Activated naive CD8-positive, alpha-beta T cell treated with anti-CD3 and anti-CD28 coated beads for 36 hours (primary cell): Measurements from ENCODE around the gene USP48. TPM values are rescaled to one million over a fixed set of nuclear protein-coding genes. Genes with fewer than 3 reads are reported as not detected.

Experiments used
- DNase-seq: peaks from one replicate; pipeline ENCODE4 v3.0.0; 2021
- H3K27ac Mint-ChIP-seq: one replicate; pipeline ENCODE4 v1.8.0; 2022; ENCODE audit warnings: mild to moderate bottlenecking, moderate library complexity, mixed read lengths
- H3K27me3 Mint-ChIP-seq: one replicate; pipeline ENCODE4 v1.8.0; 2022; ENCODE audit warnings: mild to moderate bottlenecking, mixed read lengths
- H3K36me3 Mint-ChIP-seq: one replicate; pipeline ENCODE4 v1.8.0; 2021; ENCODE audit warnings: mild to moderate bottlenecking, mixed read lengths
- H3K4me1 Mint-ChIP-seq: one replicate; pipeline ENCODE4 v1.8.0; 2021; ENCODE audit warnings: mixed read lengths
- H3K4me3 Mint-ChIP-seq: one replicate; pipeline ENCODE4 v1.8.0; 2022; ENCODE audit warnings: mild to moderate bottlenecking, moderate library complexity, mixed read lengths
- H3K9me3 Mint-ChIP-seq: one replicate; pipeline ENCODE4 v1.8.0; 2022; ENCODE audit warnings: mixed read lengths
- total RNA-seq, 2 experiments: library from RNA; stranded (reverse); gene quantifications; one replicate each; pipeline ENCODE4 v1.2.3, GENCODE V29; 2021

USP48 gene
- total RNA-seq, 2 experiments from 2014 or later = 45.8 to 50.5 TPM

DNA sequence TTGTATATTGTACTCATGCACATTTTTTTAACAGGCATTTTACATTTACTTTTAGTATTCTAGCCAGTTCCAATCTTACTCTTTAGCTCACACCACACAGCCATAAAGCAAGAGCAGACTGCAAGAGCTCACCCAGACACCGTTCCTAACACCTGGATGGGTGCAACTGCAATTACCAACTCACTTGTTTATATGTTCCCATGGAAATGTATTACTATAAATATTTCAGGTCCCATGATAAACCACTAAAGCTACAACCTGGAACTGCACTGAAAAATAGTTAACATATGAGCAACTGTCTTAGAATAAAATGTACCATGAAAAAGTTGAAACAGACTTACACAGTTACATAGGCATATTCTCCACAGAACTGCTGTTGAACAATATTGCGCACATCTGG is 30.8 kb downstream of the USP48 start:
- peaks cover 14% of the 10 kb centered on the region for H3K36me3 Mint-ChIP-seq

DNA sequence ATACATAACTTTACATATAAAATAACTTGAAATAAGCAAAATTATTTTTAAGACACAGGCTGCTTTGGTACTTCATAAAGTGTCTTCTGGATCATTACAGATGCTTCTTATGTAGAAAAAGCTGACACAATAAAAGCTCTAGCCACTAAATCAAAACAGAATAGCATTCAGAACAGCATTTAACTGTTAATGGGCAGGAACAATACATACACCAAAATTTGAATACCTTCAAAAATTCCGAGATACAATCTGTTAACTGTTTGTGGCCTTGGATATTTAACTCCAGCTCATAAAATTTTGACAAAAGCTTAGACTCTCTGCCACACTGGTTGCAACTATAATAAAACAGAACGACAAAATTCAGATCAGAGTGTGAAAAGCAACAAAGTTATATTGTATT is 31.7 kb downstream of the USP48 start:
- Mint-ChIP-seq H3K36me3 (peaks cover 12% of the 10 kb centered on the region), H3K4me3 (no peak overlapping the region), H3K27ac (no peak overlapping the region), H3K4me1 (no peaks in the 10 kb centered on the region), H3K9me3 (no peaks in the 10 kb centered on the region), H3K27me3 (no peaks in the 10 kb centered on the region)
- no peak for DNase-seq

More for the DNA sequence above, 30.8 kb downstream of the USP48 start:
- H3K9me3 Mint-ChIP-seq = no peaks in the 10 kb centered on the region
- no peaks in the 10 kb centered on the region for H3K4me1 Mint-ChIP-seq
- no peak overlapping the region for H3K4me3 Mint-ChIP-seq
- DNase-seq = no peak
- no peak overlapping the region for H3K27ac Mint-ChIP-seq
- H3K27me3 Mint-ChIP-seq = no peaks in the 10 kb centered on the region

- no peak for DNase-seq
- H3K4me1 Mint-ChIP-seq = no peaks in the 10 kb centered on the region
- H3K27me3 Mint-ChIP-seq = no peaks in the 10 kb centered on the region
- H3K4me3 Mint-ChIP-seq = no peak overlapping the region
- no peaks in the 10 kb centered on the region for H3K9me3 Mint-ChIP-seq
- H3K36me3 Mint-ChIP-seq = peaks cover 12% of the 10 kb centered on the region
- H3K27ac Mint-ChIP-seq = no peak overlapping the region
Observed at GRCh38 chr1:21750841-21751240, 32.1 kb downstream of the USP48 start.

- H3K36me3 Mint-ChIP-seq = peaks cover 12% of the 10 kb centered on the region
- no peaks in the 10 kb centered on the region for H3K9me3 Mint-ChIP-seq
- no peak overlapping the region for H3K4me3 Mint-ChIP-seq
- no peaks in the 10 kb centered on the region for H3K27me3 Mint-ChIP-seq
- no peak for DNase-seq
- no peak overlapping the region for H3K27ac Mint-ChIP-seq
- no peaks in the 10 kb centered on the region for H3K4me1 Mint-ChIP-seq
Observed at GRCh38 chr1:21749859-21750468, 33.0 kb downstream of the USP48 start.

DNA sequence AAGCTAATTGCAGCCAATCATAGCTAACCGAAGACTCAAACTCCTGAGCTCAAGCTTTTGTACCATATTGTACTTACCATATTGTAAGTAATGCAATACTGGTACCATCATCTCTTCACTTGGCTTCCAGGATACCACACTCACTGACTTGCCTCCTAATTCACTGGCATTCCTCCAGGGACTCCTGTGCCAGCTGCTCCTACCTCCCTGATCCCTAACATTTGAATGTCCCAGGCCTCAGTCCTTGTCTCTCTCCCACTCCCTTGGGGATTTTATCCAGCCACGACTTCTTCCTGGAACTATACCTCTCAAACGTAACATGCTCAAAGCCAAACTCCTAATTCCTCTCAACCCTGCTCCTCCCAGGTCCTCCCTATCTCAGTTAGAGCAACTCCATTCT is 33.8 kb downstream of the USP48 start:
- DNase-seq = no peak
- Mint-ChIP-seq H3K36me3 (peaks cover 12% of the 10 kb centered on the region), H3K27me3 (no peaks in the 10 kb centered on the region), H3K27ac (no peak overlapping the region), H3K4me3 (no peak overlapping the region), H3K4me1 (no peaks in the 10 kb centered on the region), H3K9me3 (no peaks in the 10 kb centered on the region)

DNA sequence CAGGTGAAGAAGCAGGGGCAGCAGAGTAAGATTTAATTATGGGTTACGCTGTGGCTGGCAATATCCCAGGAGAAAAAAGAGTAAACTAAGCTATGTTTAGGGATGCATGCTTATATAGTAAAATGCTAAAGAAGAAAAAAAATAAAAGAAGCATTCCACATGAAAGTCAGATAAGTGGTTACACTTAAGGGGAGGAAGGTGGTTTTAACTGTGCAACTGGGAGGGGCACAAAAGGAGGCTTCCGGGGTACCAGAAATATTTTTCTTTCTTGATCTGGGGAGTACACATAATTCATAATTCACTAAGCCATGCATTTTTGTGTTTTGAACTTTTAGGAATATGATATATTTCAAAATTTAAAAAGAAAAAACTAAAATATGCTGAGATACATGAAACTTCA is 39.5 kb downstream of the USP48 start:
- H3K27me3 Mint-ChIP-seq = no peaks in the 10 kb centered on the region
- H3K4me3 Mint-ChIP-seq = no peak overlapping the region
- DNase-seq = no peak
- H3K27ac Mint-ChIP-seq = no peak overlapping the region
- H3K4me1 Mint-ChIP-seq = peaks cover 25% of the 10 kb centered on the region
- no peaks in the 10 kb centered on the region for H3K9me3 Mint-ChIP-seq
- H3K36me3 Mint-ChIP-seq = peaks cover 8% of the 10 kb centered on the region

GRCh38 chr1:21742578-21742977 is 40.4 kb downstream of the USP48 start:
- no peak for DNase-seq
- Mint-ChIP-seq H3K9me3 (no peaks in the 10 kb centered on the region), H3K4me3 (no peak overlapping the region), H3K27ac (no peak overlapping the region), H3K27me3 (no peaks in the 10 kb centered on the region), H3K36me3 (peaks cover 8% of the 10 kb centered on the region), H3K4me1 (peaks cover 25% of the 10 kb centered on the region)

- no peak overlapping the region for H3K4me3 Mint-ChIP-seq
- H3K36me3 Mint-ChIP-seq = peaks cover 8% of the 10 kb centered on the region
- H3K27me3 Mint-ChIP-seq = no peaks in the 10 kb centered on the region
- H3K27ac Mint-ChIP-seq = no peak overlapping the region
- DNase-seq = no peak
- no peaks in the 10 kb centered on the region for H3K9me3 Mint-ChIP-seq
- H3K4me1 Mint-ChIP-seq = peaks cover 30% of the 10 kb centered on the region
Observed at GRCh38 chr1:21741206-21741605, 41.7 kb downstream of the USP48 start.

DNA sequence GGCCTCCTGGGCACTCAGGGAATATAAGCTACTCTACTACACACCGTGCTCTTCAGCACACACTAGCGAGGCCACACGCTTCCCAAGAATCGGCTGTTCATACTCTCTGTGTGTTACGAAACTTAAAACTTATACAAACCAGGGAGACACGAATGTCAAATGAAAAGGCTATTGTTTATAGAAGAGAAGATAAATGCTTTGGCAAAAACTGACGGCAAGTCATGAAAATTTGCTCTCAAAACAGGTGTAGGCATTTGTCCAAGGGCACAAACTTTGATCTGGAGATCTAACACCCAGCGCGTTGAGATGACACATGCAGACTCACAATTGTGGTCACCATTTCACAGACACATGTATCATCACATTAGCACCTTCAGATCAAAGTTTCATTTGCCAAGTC is 46.1 kb downstream of the USP48 start:
- H3K9me3 Mint-ChIP-seq = no peaks in the 10 kb centered on the region
- no peak overlapping the region for H3K4me3 Mint-ChIP-seq
- DNase-seq = no peak
- H3K27ac Mint-ChIP-seq = no peak overlapping the region
- H3K4me1 Mint-ChIP-seq = peaks cover 17% of the 10 kb centered on the region
- no peaks in the 10 kb centered on the region for H3K27me3 Mint-ChIP-seq
- H3K36me3 Mint-ChIP-seq = peaks cover 9% of the 10 kb centered on the region

GRCh38 chr1:21736011-21736410 is 46.9 kb downstream of the USP48 start:
- H3K27me3 Mint-ChIP-seq = no peaks in the 10 kb centered on the region
- no peak overlapping the region for H3K27ac Mint-ChIP-seq
- no peak for DNase-seq
- peaks cover 17% of the 10 kb centered on the region for H3K4me1 Mint-ChIP-seq
- no peaks in the 10 kb centered on the region for H3K9me3 Mint-ChIP-seq
- H3K36me3 Mint-ChIP-seq = peaks cover 9% of the 10 kb centered on the region
- H3K4me3 Mint-ChIP-seq = no peak overlapping the region

DNA sequence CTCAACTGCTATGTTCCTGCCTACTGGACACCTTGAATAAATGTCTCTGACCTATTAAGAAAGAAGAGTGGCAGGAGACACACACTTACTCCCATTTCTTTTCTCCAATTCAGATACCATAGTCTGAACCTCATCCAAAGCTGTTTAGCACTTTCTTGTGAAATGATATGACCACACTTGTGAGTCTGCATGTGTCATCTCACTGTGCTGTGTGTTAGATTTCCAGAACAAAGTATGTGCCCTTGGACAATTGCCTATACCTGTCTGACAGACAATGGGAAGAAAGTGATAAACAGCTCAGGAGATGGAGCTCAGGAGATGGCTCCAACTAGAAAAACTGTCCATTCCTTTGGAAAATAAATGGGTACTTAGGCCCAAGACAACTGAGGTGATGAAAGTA is 48.4 kb downstream of the USP48 start:
- peaks cover 7% of the 10 kb centered on the region for H3K36me3 Mint-ChIP-seq
- H3K4me1 Mint-ChIP-seq = peaks cover 5% of the 10 kb centered on the region
- DNase-seq = no peak
- no peak overlapping the region for H3K27ac Mint-ChIP-seq
- H3K9me3 Mint-ChIP-seq = no peaks in the 10 kb centered on the region
- no peaks in the 10 kb centered on the region for H3K27me3 Mint-ChIP-seq
- no peak overlapping the region for H3K4me3 Mint-ChIP-seq

GRCh38 chr1:21732664-21733063 is 50.3 kb downstream of the USP48 start:
- peaks cover 5% of the 10 kb centered on the region for H3K4me1 Mint-ChIP-seq
- no peaks in the 10 kb centered on the region for H3K9me3 Mint-ChIP-seq
- no peaks in the 10 kb centered on the region for H3K27me3 Mint-ChIP-seq
- H3K36me3 Mint-ChIP-seq = peaks cover 10% of the 10 kb centered on the region
- no peak overlapping the region for H3K27ac Mint-ChIP-seq
- H3K4me3 Mint-ChIP-seq = no peak overlapping the region
- DNase-seq = no peak

DNA sequence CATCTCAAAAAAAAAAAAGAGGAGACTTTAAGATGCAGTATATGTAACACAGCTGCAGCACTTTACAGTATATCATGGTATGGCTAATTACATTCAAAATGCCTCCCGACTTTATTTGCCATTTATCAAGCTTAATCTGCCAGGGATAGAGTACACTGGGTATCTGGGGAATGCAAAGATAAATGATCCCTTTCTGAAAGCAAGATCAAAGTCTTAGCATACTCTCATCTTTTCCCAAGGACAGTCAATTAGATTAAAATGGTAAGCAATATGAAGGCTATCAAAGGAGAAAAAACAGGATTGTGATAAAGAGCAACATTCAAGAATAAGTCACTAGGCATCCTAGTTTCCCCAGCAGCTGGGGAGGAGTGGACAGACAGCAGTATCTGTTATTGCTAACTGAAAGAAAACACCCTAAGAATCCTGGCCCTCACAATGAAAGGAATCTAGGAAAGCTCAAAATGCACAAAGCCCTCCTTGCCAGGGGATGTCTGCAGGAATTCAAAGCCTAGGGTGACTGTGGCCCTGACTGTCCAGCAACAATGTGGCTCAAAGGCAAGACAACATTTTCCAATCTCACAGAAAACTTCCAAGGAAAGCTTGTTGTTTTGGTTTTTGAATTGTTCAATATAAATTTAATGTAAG is 57.1 kb downstream of the USP48 start:
- no peak for DNase-seq
- H3K4me3 Mint-ChIP-seq = no peak overlapping the region
- H3K27ac Mint-ChIP-seq = no peak overlapping the region
- no peaks in the 10 kb centered on the region for H3K27me3 Mint-ChIP-seq
- H3K4me1 Mint-ChIP-seq = no peaks in the 10 kb centered on the region
- no peaks in the 10 kb centered on the region for H3K9me3 Mint-ChIP-seq
- peaks cover 14% of the 10 kb centered on the region for H3K36me3 Mint-ChIP-seq

- Mint-ChIP-seq H3K9me3 (no peaks in the 10 kb centered on the region), H3K27me3 (no peaks in the 10 kb centered on the region), H3K36me3 (peaks cover 15% of the 10 kb centered on the region), H3K4me3 (no peak overlapping the region), H3K27ac (no peak overlapping the region), H3K4me1 (no peaks in the 10 kb centered on the region)
- no peak for DNase-seq
Observed at GRCh38 chr1:21724570-21724969, 58.4 kb downstream of the USP48 start.

DNA sequence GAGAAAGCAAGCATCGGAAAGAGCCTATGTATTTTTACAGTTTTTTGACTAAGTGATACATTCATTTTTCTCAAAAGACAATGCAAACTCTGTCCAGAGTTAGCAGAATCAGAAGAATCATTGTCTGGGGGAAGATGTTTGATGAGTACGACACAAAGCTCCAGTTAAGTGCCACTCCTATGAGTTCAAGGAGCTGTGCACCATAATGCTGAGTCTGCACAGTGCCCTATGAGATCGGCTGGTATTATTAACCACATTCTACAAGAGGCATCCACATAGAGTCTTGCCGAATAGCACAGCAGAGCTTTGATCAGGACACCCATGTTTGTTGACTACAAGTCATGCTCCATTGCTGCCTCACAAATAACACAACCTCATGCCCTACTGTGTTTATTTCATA is 58.9 kb downstream of the USP48 start:
- Mint-ChIP-seq H3K4me3 (no peak overlapping the region), H3K27ac (no peak overlapping the region), H3K27me3 (no peaks in the 10 kb centered on the region), H3K36me3 (peaks cover 16% of the 10 kb centered on the region), H3K9me3 (no peaks in the 10 kb centered on the region), H3K4me1 (no peaks in the 10 kb centered on the region)
- no peak for DNase-seq

DNA sequence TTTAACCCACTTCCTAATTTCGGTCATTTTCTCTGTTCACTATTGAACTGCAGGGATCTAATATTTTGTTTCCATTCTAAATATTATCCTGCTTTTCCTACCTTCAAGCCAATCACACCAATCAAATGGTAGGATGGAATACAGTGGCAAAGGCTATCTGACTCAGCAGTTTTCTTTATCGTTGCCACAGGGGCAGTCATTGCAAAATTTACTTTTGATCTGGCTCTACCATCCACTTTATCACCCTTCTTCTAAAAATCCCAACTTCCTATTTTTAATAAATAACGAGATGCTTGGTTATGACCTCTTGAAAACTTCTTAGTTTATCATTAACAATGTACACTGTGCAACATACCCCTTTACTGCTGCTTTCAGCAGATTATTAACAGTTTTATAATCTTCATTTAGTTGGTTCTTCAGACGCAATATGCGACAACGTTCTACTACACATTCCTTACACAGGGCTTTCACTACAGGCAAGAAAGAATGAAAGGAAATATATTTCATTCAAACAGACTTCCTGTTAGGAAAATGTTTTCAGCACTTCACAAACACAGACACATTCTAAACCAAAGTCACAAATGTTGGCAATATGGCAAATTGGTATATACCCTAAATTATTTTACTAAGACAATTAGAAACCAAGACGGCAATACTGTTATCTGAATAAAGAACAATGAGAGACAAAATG is 61.5 kb downstream of the USP48 start:
- H3K27me3 Mint-ChIP-seq = no peaks in the 10 kb centered on the region
- H3K4me3 Mint-ChIP-seq = no peak overlapping the region
- H3K27ac Mint-ChIP-seq = no peak overlapping the region
- DNase-seq = no peak
- peaks cover 24% of the 10 kb centered on the region for H3K36me3 Mint-ChIP-seq
- H3K4me1 Mint-ChIP-seq = no peaks in the 10 kb centered on the region
- H3K9me3 Mint-ChIP-seq = no peaks in the 10 kb centered on the region
